ENCODE results near the gene TSC22D3. TPM values are rescaled to one million over a fixed set of nuclear protein-coding genes. Genes with fewer than 3 reads are reported as not detected.

TSC22D3 gene
- polyA plus RNA-seq, 1 of the 3 experiments (the other 2 are of a cell fraction) = 9.2 TPM

GRCh38 chrX:107742700-107743191 is 32.8 kb downstream of the TSC22D3 start (continued):
- TF ChIP-seq TCF12 (IDR thresholded peaks at IDR 0.05) = no peak

- no peak overlapping the region for H3K9ac ChIP-seq
- no peak overlapping the region for H3K4me3 ChIP-seq (ENCODE audit: low read depth in 2 of 2, low read length in 1 of 2)
- no peak overlapping the region for H3K27ac ChIP-seq (ENCODE audit: low read depth in 2 of 2, low read length in 1 of 2)
- H2AFZ ChIP-seq (ENCODE audit: low read depth) = no peak overlapping the region
- no peaks in the 10 kb centered on the region for H3K9me3 ChIP-seq
- no peaks in the 10 kb centered on the region for H3K79me2 ChIP-seq (ENCODE audit: insufficient read depth)
- ChIA-PET CTCF (interaction anchor here (1.0 to 1.3 kb wide), 3 partner anchors 35 to 82 kb away, joined by 3 read pairs; partner anchors contain the start of gene NCBP2L), POLR2A (interaction anchor here (0.9 to 2.3 kb wide), 2 partner anchors 25 to 34 kb away, joined by 3 to 13 read pairs; partner anchors contain the start of gene TSC22D3)
- no peak for TF ChIP-seq ELF1 (IDR thresholded peaks at IDR 0.05)
- no peak for TF ChIP-seq MXI1 (IDR thresholded peaks at IDR 0.05; ENCODE audit: low read depth, low read length)
- no peak for TF ChIP-seq REST (IDR thresholded peaks at IDR 0.05; ENCODE audit: low read depth, low read length)
- TF ChIP-seq TCF12 (IDR thresholded peaks at IDR 0.05) = no peak
- no peak for TF ChIP-seq FOXM1 (IDR thresholded peaks at IDR 0.05; ENCODE audit: low read depth)
- TF ChIP-seq GATA2 (CRISPR knock-in tag; IDR thresholded peaks at IDR 0.05) = no peak
- no peak for TF ChIP-seq RFX5 (IDR thresholded peaks at IDR 0.05; ENCODE audit: low read length)
- no peak for TF ChIP-seq FOXJ3 (CRISPR knock-in tag; IDR thresholded peaks at IDR 0.05)
- no peak for TF ChIP-seq IRF3 (IDR thresholded peaks at IDR 0.05; ENCODE audit: low read depth, low read length)
- TF ChIP-seq GABPA (IDR thresholded peaks at IDR 0.05; ENCODE audit: low read depth) = no peak
- no peak for TF ChIP-seq FOSL2 (IDR thresholded peaks at IDR 0.05; ENCODE audit: borderline replicate concordance, low read depth)
- no peak for TF ChIP-seq USF1 (IDR thresholded peaks at IDR 0.05; ENCODE audit: borderline replicate concordance, low read depth)
- TF ChIP-seq EP300 (IDR thresholded peaks at IDR 0.05; ENCODE audit: borderline replicate concordance in 1 of 2, low read depth in 1 of 2, low read length in 1 of 2) = no peak
- TF ChIP-seq YY1 (IDR thresholded peaks at IDR 0.05; ENCODE audit: low read depth) = no peak
- TF ChIP-seq POLR2AphosphoS5 (IDR thresholded peaks at IDR 0.05; ENCODE audit: low read depth, low read length) = no peak
- no peak for TF ChIP-seq RAD21 (IDR thresholded peaks at IDR 0.05; ENCODE audit: low read length)
- no peak for TF ChIP-seq MAX (IDR thresholded peaks at IDR 0.05; ENCODE audit: low read depth)
- H3K4me1 ChIP-seq (ENCODE audit: control insufficient read depth in 1 of 2, insufficient read depth in 2 of 2, low read depth in 1 of 2, low read length in 1 of 2) = peaks cover 0 to 11% of the 10 kb centered on the region in 2 experiments; a peak in 1 of 4 replicates
- no peaks in the 10 kb centered on the region for H3K36me3 ChIP-seq (replicated peaks in 1 of 2; ENCODE audit: control insufficient read depth in 1 of 2, insufficient read depth in 2 of 2, low read length in 1 of 2)
- H4K20me1 ChIP-seq (ENCODE audit: insufficient read depth) = no peaks in the 10 kb centered on the region
- no peaks in the 10 kb centered on the region for H3K9me2 ChIP-seq
- H3K27me3 ChIP-seq (ENCODE audit: insufficient read depth) = peaks cover 61% of the 10 kb centered on the region
- DNase-seq = no peak
- H3F3A ChIP-seq (replicated peaks; ENCODE audit: insufficient read depth) = no peaks in the 10 kb centered on the region
- WGBS (ENCODE audit: low lambda C conversion rate) = 21% methylated on average over 5 of the region's 7 CpGs
- no peak overlapping the region for H3K4me2 ChIP-seq
Measured at GRCh38 chrX:107741404-107741790, 34.2 kb downstream of the TSC22D3 start.

Measured in SK-N-SH (cell line).